ENCODE data around the gene VCX. TPM values are rescaled to one million over a fixed set of nuclear protein-coding genes. Genes with fewer than 3 reads are reported as not detected.

Gene VCX
- total and polyA plus RNA-seq, 2 of the 4 experiments (the other 2 are of a cell fraction) = not detected

Other genes starting within 250 kb of the VCX start
- gene PNPLA4, start 84.2 kb downstream of the VCX start, total RNA-seq (2012; rRNA removed) = 10.6 and 14.3 TPM in 2 replicates
- gene PNPLA4, start 84.2 kb downstream of the VCX start, polyA plus RNA-seq (2012; rRNA removed) = 10.9 and 15.7 TPM in 2 replicates

All from IMR-90 (cell line).